T-helper 1 cell treated with Interleukin-12 subunit alpha and Interleukin-12 subunit beta and Interleukin-4 antibody, amounts not matched to agents 30 ng/mL and 1 ng/mL, for 36 hours (primary cell): ENCODE measurements around the gene ASB10. TPM values are rescaled to one million over a fixed set of nuclear protein-coding genes. Genes with fewer than 3 reads are reported as not detected.

Source experiments
- intact Hi-C: fragments of 100-400 bp; cut with micrococcal nuclease; formaldehyde crosslinking; loops from one replicate; pipeline ENCODE4 v1.15.1; 2024
- total RNA-seq: library from RNA; stranded (reverse); gene quantifications from 2 replicates; pipeline ENCODE4 v1.2.3, GENCODE V29; 2022

Gene ASB10
- total RNA-seq, 1 donor from 2014 or later: not detected

GRCh38 chr7:151189038-151189437 lies 2.0 kb upstream of the ASB10 start:
- intact Hi-C loops: no loop called here

GRCh38 chr7:151188252-151188542 lies 1.1 kb upstream of the ASB10 start:
- intact Hi-C loops: no loop called here

- intact Hi-C loops: no loop called here
Observed at GRCh38 chr7:151187409-151188251, 580 bp upstream of the ASB10 start.

GRCh38 chr7:151185762-151186639 lies 1.0 kb downstream of the ASB10 start:
- intact Hi-C loops: no loop called here

GRCh38 chr7:151181011-151181431 lies 6.0 kb downstream of the ASB10 start:
- intact Hi-C loops: no loop called here

- intact Hi-C loops: no loop called here
Observed at GRCh38 chr7:151179946-151180345, 7.1 kb downstream of the ASB10 start.

GRCh38 chr7:151179287-151179860 lies 7.7 kb downstream of the ASB10 start:
- intact Hi-C loops: no loop called here

GRCh38 chr7:151178831-151179230 lies 8.2 kb downstream of the ASB10 start:
- intact Hi-C loops: no loop called here

GRCh38 chr7:151178236-151178635 lies 8.8 kb downstream of the ASB10 start:
- intact Hi-C loops: no loop called here

- intact Hi-C loops: no loop called here
Observed at GRCh38 chr7:151177310-151177709, 9.7 kb downstream of the ASB10 start.

GRCh38 chr7:151176401-151176800 lies 10.6 kb downstream of the ASB10 start:
- intact Hi-C loops: no loop called here

GRCh38 chr7:151175793-151176311 lies 11.2 kb downstream of the ASB10 start:
- intact Hi-C loops: no loop called here

- intact Hi-C loops: no loop called here
Observed at GRCh38 chr7:151175047-151175792, 11.8 kb downstream of the ASB10 start.

- intact Hi-C loops: loop anchor here (5.0 kb wide), 1 partner anchor 202 kb away; no protein-coding TSS in a partner anchor
Observed at GRCh38 chr7:151174246-151175046, 12.6 kb downstream of the ASB10 start.

- intact Hi-C loops: loop anchor here (5.0 kb wide), 1 partner anchor 201 kb away; no protein-coding TSS in a partner anchor
Observed at GRCh38 chr7:151173386-151174245, 13.4 kb downstream of the ASB10 start.

GRCh38 chr7:151172273-151173141 lies 14.5 kb downstream of the ASB10 start:
- intact Hi-C loops: loop anchor here (1.0 to 5.0 kb wide), 7 partner anchors 48 to 200 kb away; partner anchors contain the start of genes ABCF2 and CHPF2

- intact Hi-C loops: loop anchor here (1.0 kb wide), 2 partner anchors 44 to 76 kb away; no protein-coding TSS in a partner anchor
Observed at GRCh38 chr7:151168787-151169162, 18.3 kb downstream of the ASB10 start.
